Suprapubic skin (tissue), 4 donors: ENCODE data around the gene HIF3A.

ENCODE experiments used
- CTCF ChIP-seq, 2 donors: fragments of 200-600 bp in 1 of 2; fragments of 450-650 bp in 1 of 2; sonication (generic) in 1 of 2; IDR thresholded peaks; one replicate each; pipeline ENCODE4 v1.5.1; 2016 to 2019; ENCODE audit warnings: antibody characterized with exemption in 2 of 2, mild to moderate bottlenecking in 1 of 2, moderate library complexity in 1 of 2
- POLR2A ChIP-seq, 2 donors: fragments of 450-650 bp; IDR thresholded peaks; one replicate each; pipeline ENCODE4 v1.6.1; 2017; ENCODE audit warnings: antibody characterized with exemption in 2 of 2, mild to moderate bottlenecking in 2 of 2, moderate library complexity in 2 of 2
- POLR2AphosphoS5 ChIP-seq, 3 donors: sonication (generic); formaldehyde crosslinking; IDR thresholded peaks; one replicate each; pipeline ENCODE4 v1.6.1; 2017; ENCODE audit warnings: antibody characterized with exemption in 3 of 3

- TF ChIP-seq CTCF (IDR thresholded peaks at IDR 0.05) (no peak), POLR2A (IDR thresholded peaks at IDR 0.05) (no peak), POLR2AphosphoS5 (IDR thresholded peaks at IDR 0.05) (no peak)
Measured at GRCh38 chr19:46279177-46279576, 17.7 kb upstream of the HIF3A start.
